Trophoblast cell (in vitro differentiated cells and primary cell): ENCODE measurements around the gene CEP162.

Source experiments
- DNase-seq, 2 donors: peaks; one replicate each; pipeline ENCODE4 v3.0.0-alpha.2; 2016
- H2AFZ ChIP-seq: 2 replicates; pipeline ENCODE4 v1.6.1; 2013; ENCODE audit warnings: low read length, moderate library complexity, mild to moderate bottlenecking; ENCODE audit not compliant: insufficient read depth, poor library complexity
- H2AK5ac ChIP-seq: 2 replicates; pipeline ENCODE4 v1.6.1; 2013; ENCODE audit warnings: mild to moderate bottlenecking, low read length
- H2BK120ac ChIP-seq: 2 replicates; pipeline ENCODE4 v1.6.1; 2013; ENCODE audit warnings: low read length, mild to moderate bottlenecking, moderate library complexity; ENCODE audit not compliant: insufficient read depth, poor library complexity
- H2BK12ac ChIP-seq: 2 replicates; pipeline ENCODE4 v1.6.1; 2013; ENCODE audit warnings: mild to moderate bottlenecking, low read length, moderate library complexity
- H2BK5ac ChIP-seq: 2 replicates; pipeline ENCODE4 v1.6.1; 2013; ENCODE audit warnings: low read length, low read depth, moderate library complexity, mild to moderate bottlenecking; ENCODE audit not compliant: poor library complexity
- H3K14ac ChIP-seq: 2 replicates; pipeline ENCODE4 v1.6.1; 2013; ENCODE audit warnings: mild to moderate bottlenecking, low read length
- H3K18ac ChIP-seq: 2 replicates; pipeline ENCODE4 v1.6.1; 2013; ENCODE audit warnings: mild to moderate bottlenecking, low read length
- H3K23ac ChIP-seq: 2 replicates; pipeline ENCODE4 v1.6.1; 2013; ENCODE audit warnings: low read length
- H3K27ac ChIP-seq: 2 replicates; pipeline ENCODE4 v1.5.1; 2013; ENCODE audit warnings: low read depth, mild to moderate bottlenecking, inconsistent platforms, low read length, moderate library complexity
- H3K27me3 ChIP-seq: 2 replicates; pipeline ENCODE4 v1.6.1; 2013; ENCODE audit warnings: inconsistent platforms, mild to moderate bottlenecking, low read length, moderate library complexity; ENCODE audit not compliant: insufficient read depth
- H3K36me3 ChIP-seq, 2 experiments: 1 replicate in 1 of 2; 2 replicates in 1 of 2; pipeline ENCODE4 v1.6.1; 2013; ENCODE audit warnings: low read length in 2 of 2, mild to moderate bottlenecking in 2 of 2, moderate library complexity in 1 of 2; ENCODE audit not compliant: insufficient read depth in 2 of 2, control insufficient read depth in 1 of 2
- H3K4ac ChIP-seq: 2 replicates; pipeline ENCODE4 v1.6.1; 2013; ENCODE audit warnings: low read depth, mild to moderate bottlenecking, low read length, moderate library complexity
- H3K4me1 ChIP-seq, 2 experiments: 1 replicate in 1 of 2; 2 replicates in 1 of 2; pipeline ENCODE4 v1.6.1; 2013; ENCODE audit warnings: low read length in 2 of 2, mild to moderate bottlenecking in 2 of 2, moderate library complexity in 1 of 2; ENCODE audit not compliant: insufficient read depth in 2 of 2, control insufficient read depth in 1 of 2
- H3K4me2 ChIP-seq: 2 replicates; pipeline ENCODE4 v1.6.1; 2013; ENCODE audit warnings: inconsistent platforms, mild to moderate bottlenecking, low read length, moderate library complexity
- H3K4me3 ChIP-seq: 2 replicates; pipeline ENCODE4 v1.5.1; 2013; ENCODE audit warnings: mild to moderate bottlenecking, low read depth, low read length, inconsistent platforms
- H3K79me1 ChIP-seq: one replicate; pipeline ENCODE4 v1.6.1; 2013; ENCODE audit warnings: low read length
- H3K79me2 ChIP-seq: 2 replicates; pipeline ENCODE4 v1.6.1; 2013; ENCODE audit warnings: low read length, mild to moderate bottlenecking; ENCODE audit not compliant: control insufficient read depth, insufficient read depth, poor library complexity
- H3K9ac ChIP-seq: 2 replicates; pipeline ENCODE4 v1.6.1; 2013; ENCODE audit warnings: mild to moderate bottlenecking, low read length
- H3K9me3 ChIP-seq: 2 replicates; pipeline ENCODE4 v1.6.1; 2013; ENCODE audit warnings: low read depth, mild to moderate bottlenecking, control low read depth, inconsistent platforms, low read length; ENCODE audit not compliant: insufficient read depth
- H4K12ac ChIP-seq: 2 replicates; pipeline ENCODE4 v1.6.1; 2013; ENCODE audit warnings: low read depth, mild to moderate bottlenecking, low read length, moderate library complexity
- H4K8ac ChIP-seq: 2 replicates; pipeline ENCODE4 v1.6.1; 2013; ENCODE audit warnings: low read depth, mild to moderate bottlenecking, low read length, moderate library complexity
- H4K91ac ChIP-seq: one replicate; pipeline ENCODE4 v1.6.1; 2013; ENCODE audit warnings: low read depth, mild to moderate bottlenecking, low read length, moderate library complexity
- WGBS: extraction: QIAGEN DNeasy Blood & Tissue Kit; methylation state at CpG from one replicate; pipeline ENCODE4 v1.1.7; 2013; ENCODE audit warnings: missing lambda C conversion rate; ENCODE audit not compliant: insufficient read length, insufficient coverage; ENCODE audit errors: extremely low coverage; 5-methylcytosine and 5-hydroxymethylcytosine counted together

Gene CEP162

DNA sequence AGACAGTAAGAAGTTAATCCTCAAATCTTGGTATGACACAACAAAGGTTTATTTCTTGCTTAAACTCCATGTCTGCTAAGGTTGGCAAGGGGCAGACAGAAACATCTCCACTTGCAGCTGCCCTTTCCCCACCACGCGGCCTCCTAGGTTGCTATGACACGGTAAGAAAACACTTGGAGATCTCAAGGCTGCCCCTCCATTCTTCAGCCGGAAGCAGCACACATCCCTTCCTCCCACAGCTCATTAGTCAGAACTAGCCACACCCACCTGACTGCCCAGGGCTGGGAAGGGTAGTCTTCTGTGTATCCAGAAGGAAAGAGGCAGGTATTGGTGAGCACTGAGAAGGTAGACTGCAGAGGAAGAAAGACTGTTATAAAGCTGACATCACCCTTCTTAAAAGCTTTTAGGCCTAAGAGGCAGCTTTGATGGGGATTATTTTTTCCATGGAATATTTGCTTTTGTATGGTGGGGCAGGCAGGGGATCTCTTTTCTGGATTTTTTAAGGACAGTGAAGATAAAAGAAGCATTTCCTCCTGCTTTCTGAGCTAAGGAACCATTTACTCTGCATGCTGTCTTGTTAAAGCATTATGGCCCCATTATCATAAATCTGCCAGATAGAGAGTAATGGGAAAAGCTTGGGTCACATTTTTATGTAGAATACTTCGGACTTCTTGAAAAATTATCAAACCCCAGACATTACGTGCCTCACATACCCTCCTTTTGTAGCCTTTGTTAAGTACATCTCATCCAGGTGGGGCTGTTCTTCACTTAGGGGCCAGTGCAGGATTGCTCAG, 152.3 kb downstream of the CEP162 start:
- Histone ChIP-seq H3K4me3 (peak overlapping the region; percentile 47), H3K4me2 (no peak overlapping the region), H2AFZ (no peak overlapping the region), H4K12ac (no peak overlapping the region), H3K4me1 (no peaks in the 10 kb centered on the region), H3K79me2 (no peaks in the 10 kb centered on the region), H2AK5ac (no peak overlapping the region), H3K36me3 (no peaks in the 10 kb centered on the region), H3K4ac (no peak overlapping the region), H3K79me1 (no peaks in the 10 kb centered on the region), H3K27ac (no peak overlapping the region), H2BK120ac (no peak overlapping the region), H3K27me3 (no peaks in the 10 kb centered on the region), H3K14ac (no peak overlapping the region), H3K9me3 (peaks cover 1% of the 10 kb centered on the region), H4K8ac (no peak overlapping the region), H3K23ac (no peak overlapping the region), H2BK12ac (no peak overlapping the region), H3K18ac (no peak overlapping the region), H4K91ac (no peak overlapping the region), H2BK5ac (no peak overlapping the region), H3K9ac (no peak overlapping the region)
- DNase-seq: peak in 1 of 2 donors; percentile 5
- no CpG with 5 or more reads among the region's 6 CpGs for WGBS
